KMS-11 (cell line): ENCODE data around the gene FAAH2.

Experiments used
- H2AFZ ChIP-seq: fragments of 200-600 bp; sonication (generic); 2 replicates; pipeline ENCODE4 v1.6.1; 2016; ENCODE audit warnings: antibody characterized with exemption, mixed run types, low read depth
- H3K27ac ChIP-seq: fragments of 200-600 bp; sonication (generic); 2 replicates; pipeline ENCODE4 v1.6.1; 2016; ENCODE audit warnings: mild to moderate bottlenecking, mixed run types
- H3K27me3 ChIP-seq: fragments of 200-600 bp; sonication (generic); 2 replicates; pipeline ENCODE4 v1.6.1; 2017; ENCODE audit warnings: mild to moderate bottlenecking, low read depth, mixed run types, moderate library complexity; ENCODE audit not compliant: insufficient read depth
- H3K36me3 ChIP-seq: fragments of 200-600 bp; sonication (generic); 2 replicates; pipeline ENCODE4 v1.6.1; 2017; ENCODE audit warnings: mild to moderate bottlenecking, mixed run types; ENCODE audit not compliant: insufficient read depth
- H3K4me1 ChIP-seq: fragments of 200-600 bp; sonication (generic); 2 replicates; pipeline ENCODE4 v1.6.1; 2016; ENCODE audit warnings: mild to moderate bottlenecking, low read depth, mixed run types; ENCODE audit not compliant: poor library complexity, severe bottlenecking
- H3K4me2 ChIP-seq: fragments of 200-600 bp; sonication (generic); 2 replicates; pipeline ENCODE4 v1.7.0; 2016; ENCODE audit warnings: mild to moderate bottlenecking, mixed run types
- H3K4me3 ChIP-seq: fragments of 200-600 bp; sonication (generic); IDR thresholded peaks from 2 replicates; pipeline ENCODE4 v1.6.1; 2017; ENCODE audit warnings: low read depth, low read length, mixed read lengths; ENCODE audit not compliant: insufficient read depth
- H3K79me2 ChIP-seq: fragments of 200-600 bp; sonication (generic); 2 replicates; pipeline ENCODE4 v1.6.1; 2016; ENCODE audit warnings: low read depth, mixed run types; ENCODE audit not compliant: insufficient read depth
- H3K9ac ChIP-seq: fragments of 200-600 bp; sonication (generic); 2 replicates; pipeline ENCODE4 v1.6.1; 2016; ENCODE audit warnings: mild to moderate bottlenecking, mixed run types
- H4K20me1 ChIP-seq: fragments of 200-600 bp; sonication (generic); 2 replicates; pipeline ENCODE4 v1.6.1; 2016; ENCODE audit warnings: mild to moderate bottlenecking, mixed run types; ENCODE audit not compliant: insufficient read depth
- TF ChIP-seq, protein P1 (sequence below): fragments of 200-600 bp; sonication (generic); conservative IDR thresholded peaks from 2 replicates; pipeline ENCODE4 v1.6.1; 2017; ENCODE audit warnings: low read depth, mild to moderate bottlenecking, antibody characterized with exemption, low read length, moderate library complexity, mixed read lengths

The FAAH2 gene

DNA sequence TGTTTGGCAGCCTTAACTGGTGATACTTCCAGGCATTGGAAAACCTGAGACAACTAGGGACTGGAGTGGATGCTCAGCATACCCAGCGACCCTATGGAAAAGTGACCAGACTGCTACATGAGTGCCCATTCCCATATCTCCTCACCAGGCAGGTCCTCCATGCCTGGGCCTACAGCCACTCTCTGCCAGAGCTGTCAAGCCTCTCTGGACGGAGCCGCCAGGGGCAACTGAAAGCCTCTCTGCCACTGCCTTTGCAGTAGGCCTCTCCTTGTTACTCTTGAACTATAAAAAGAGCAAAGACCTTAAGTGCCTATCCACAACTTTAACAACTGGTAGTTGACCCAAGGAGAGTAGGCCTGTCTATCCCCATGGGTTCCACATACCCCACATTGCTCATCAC lies 20.2 kb upstream of the FAAH2 start:
- no peak overlapping the region for H3K9ac ChIP-seq
- H2AFZ ChIP-seq, result no peak overlapping the region
- H3K4me3 ChIP-seq, result no peak overlapping the region
- no peaks in the 10 kb centered on the region for H3K79me2 ChIP-seq
- H3K27ac ChIP-seq, result no peak overlapping the region
- H3K27me3 ChIP-seq, result no peaks in the 10 kb centered on the region
- no peaks in the 10 kb centered on the region for H4K20me1 ChIP-seq
- no peak overlapping the region for H3K4me2 ChIP-seq
- no peaks in the 10 kb centered on the region for H3K36me3 ChIP-seq
- TF ChIP-seq, protein P1, sequence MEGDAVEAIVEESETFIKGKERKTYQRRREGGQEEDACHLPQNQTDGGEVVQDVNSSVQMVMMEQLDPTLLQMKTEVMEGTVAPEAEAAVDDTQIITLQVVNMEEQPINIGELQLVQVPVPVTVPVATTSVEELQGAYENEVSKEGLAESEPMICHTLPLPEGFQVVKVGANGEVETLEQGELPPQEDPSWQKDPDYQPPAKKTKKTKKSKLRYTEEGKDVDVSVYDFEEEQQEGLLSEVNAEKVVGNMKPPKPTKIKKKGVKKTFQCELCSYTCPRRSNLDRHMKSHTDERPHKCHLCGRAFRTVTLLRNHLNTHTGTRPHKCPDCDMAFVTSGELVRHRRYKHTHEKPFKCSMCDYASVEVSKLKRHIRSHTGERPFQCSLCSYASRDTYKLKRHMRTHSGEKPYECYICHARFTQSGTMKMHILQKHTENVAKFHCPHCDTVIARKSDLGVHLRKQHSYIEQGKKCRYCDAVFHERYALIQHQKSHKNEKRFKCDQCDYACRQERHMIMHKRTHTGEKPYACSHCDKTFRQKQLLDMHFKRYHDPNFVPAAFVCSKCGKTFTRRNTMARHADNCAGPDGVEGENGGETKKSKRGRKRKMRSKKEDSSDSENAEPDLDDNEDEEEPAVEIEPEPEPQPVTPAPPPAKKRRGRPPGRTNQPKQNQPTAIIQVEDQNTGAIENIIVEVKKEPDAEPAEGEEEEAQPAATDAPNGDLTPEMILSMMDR, result no peak
- no peaks in the 10 kb centered on the region for H3K4me1 ChIP-seq

- H3K9ac ChIP-seq, result no peak overlapping the region
- H3K4me1 ChIP-seq, result no peaks in the 10 kb centered on the region
- no peaks in the 10 kb centered on the region for H3K36me3 ChIP-seq
- H3K4me3 ChIP-seq, result no peak overlapping the region
- no peaks in the 10 kb centered on the region for H3K79me2 ChIP-seq
- H3K27me3 ChIP-seq, result no peaks in the 10 kb centered on the region
- TF ChIP-seq, protein P1, result no peak
- H3K27ac ChIP-seq, result no peak overlapping the region
- H2AFZ ChIP-seq, result no peak overlapping the region
- no peaks in the 10 kb centered on the region for H4K20me1 ChIP-seq
- H3K4me2 ChIP-seq, result no peak overlapping the region
These were observed 19.6 kb upstream of the FAAH2 start for GRCh38 chrX:57266871-57267270.

- no peaks in the 10 kb centered on the region for H3K36me3 ChIP-seq
- H3K27me3 ChIP-seq, result no peaks in the 10 kb centered on the region
- no peaks in the 10 kb centered on the region for H3K4me1 ChIP-seq
- TF ChIP-seq, protein P1, result no peak
- H3K4me3 ChIP-seq, result no peak overlapping the region
- H3K79me2 ChIP-seq, result no peaks in the 10 kb centered on the region
- no peaks in the 10 kb centered on the region for H4K20me1 ChIP-seq
- H3K27ac ChIP-seq, result no peak overlapping the region
- no peak overlapping the region for H2AFZ ChIP-seq
- no peak overlapping the region for H3K4me2 ChIP-seq
- H3K9ac ChIP-seq, result no peak overlapping the region
These were observed 19.2 kb upstream of the FAAH2 start for GRCh38 chrX:57267308-57267707.

GRCh38 chrX:57270980-57271379 lies 15.5 kb upstream of the FAAH2 start:
- Histone ChIP-seq H3K9ac (no peak overlapping the region), H3K36me3 (no peaks in the 10 kb centered on the region), H3K79me2 (no peaks in the 10 kb centered on the region), H3K4me1 (no peaks in the 10 kb centered on the region), H3K27ac (no peak overlapping the region), H4K20me1 (no peaks in the 10 kb centered on the region), H3K4me2 (no peak overlapping the region), H3K27me3 (no peaks in the 10 kb centered on the region), H2AFZ (no peak overlapping the region), H3K4me3 (no peak overlapping the region)
- TF ChIP-seq, protein P1, result no peak
